ENCODE results near the gene BHLHE40. TPM values are rescaled to one million over a fixed set of nuclear protein-coding genes. Genes with fewer than 3 reads are reported as not detected.

Gene BHLHE40
- total and polyA plus RNA-seq, 2 of the 13 experiments (the other 11 are each of a cell fraction or from before 2014, with no cell fraction given), result 1.8 to 51.0 TPM

GRCh38 chr3:4979428-4980228 is at the start of gene BHLHE40 (continued):
- TF ChIP-seq, protein P1, sequence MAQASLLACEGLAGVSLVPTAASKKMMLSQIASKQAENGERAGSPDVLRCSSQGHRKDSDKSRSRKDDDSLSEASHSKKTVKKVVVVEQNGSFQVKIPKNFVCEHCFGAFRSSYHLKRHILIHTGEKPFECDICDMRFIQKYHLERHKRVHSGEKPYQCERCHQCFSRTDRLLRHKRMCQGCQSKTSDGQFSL (CRISPR knock-in tag; IDR thresholded peaks at IDR 0.05), result peak; percentile 71
- TF ChIP-seq ZNF710 (CRISPR knock-in tag; IDR thresholded peaks at IDR 0.05; ENCODE audit: borderline replicate concordance), result no peak; the same call in 1 of the 2 replicates
- TF ChIP-seq ZSCAN25 (CRISPR knock-in tag; IDR thresholded peaks at IDR 0.05), result no peak
- TF ChIP-seq CBX1 (IDR thresholded peaks at IDR 0.05; ENCODE audit: low read depth), result peak; percentile 61
- peak; percentile 46 for TF ChIP-seq ZNF777 (CRISPR knock-in tag; IDR thresholded peaks at IDR 0.05)
- no peak for TF ChIP-seq CHD4 (IDR thresholded peaks at IDR 0.05; ENCODE audit: borderline replicate concordance, low read length)
- TF ChIP-seq DMAP1 (CRISPR knock-in tag; IDR thresholded peaks at IDR 0.05), result peak; percentile 51; the same call in 1 of the 2 replicates
- no peak for TF ChIP-seq NR1H2 (CRISPR knock-in tag; IDR thresholded peaks at IDR 0.05; ENCODE audit: borderline replicate concordance, low read depth)
- no peak for TF ChIP-seq NAIF1 (CRISPR knock-in tag; IDR thresholded peaks at IDR 0.05; ENCODE audit: borderline replicate concordance)
- TF ChIP-seq ELF4 (CRISPR knock-in tag; IDR thresholded peaks at IDR 0.05; ENCODE audit: borderline replicate concordance), result no peak
- no peak for TF ChIP-seq MED13 (CRISPR knock-in tag; IDR thresholded peaks at IDR 0.05)
- TF ChIP-seq ZNF563 (CRISPR knock-in tag; IDR thresholded peaks at IDR 0.05), result no peak; the same call in 1 of the 2 replicates
- TF ChIP-seq TBX3 (IDR thresholded peaks at IDR 0.05; ENCODE audit: borderline replicate concordance), result no peak
- no peak for TF ChIP-seq PHF5A (CRISPR knock-in tag; IDR thresholded peaks at IDR 0.05; ENCODE audit: low read depth, unreplicated experiment)
- TF ChIP-seq, protein P2, sequence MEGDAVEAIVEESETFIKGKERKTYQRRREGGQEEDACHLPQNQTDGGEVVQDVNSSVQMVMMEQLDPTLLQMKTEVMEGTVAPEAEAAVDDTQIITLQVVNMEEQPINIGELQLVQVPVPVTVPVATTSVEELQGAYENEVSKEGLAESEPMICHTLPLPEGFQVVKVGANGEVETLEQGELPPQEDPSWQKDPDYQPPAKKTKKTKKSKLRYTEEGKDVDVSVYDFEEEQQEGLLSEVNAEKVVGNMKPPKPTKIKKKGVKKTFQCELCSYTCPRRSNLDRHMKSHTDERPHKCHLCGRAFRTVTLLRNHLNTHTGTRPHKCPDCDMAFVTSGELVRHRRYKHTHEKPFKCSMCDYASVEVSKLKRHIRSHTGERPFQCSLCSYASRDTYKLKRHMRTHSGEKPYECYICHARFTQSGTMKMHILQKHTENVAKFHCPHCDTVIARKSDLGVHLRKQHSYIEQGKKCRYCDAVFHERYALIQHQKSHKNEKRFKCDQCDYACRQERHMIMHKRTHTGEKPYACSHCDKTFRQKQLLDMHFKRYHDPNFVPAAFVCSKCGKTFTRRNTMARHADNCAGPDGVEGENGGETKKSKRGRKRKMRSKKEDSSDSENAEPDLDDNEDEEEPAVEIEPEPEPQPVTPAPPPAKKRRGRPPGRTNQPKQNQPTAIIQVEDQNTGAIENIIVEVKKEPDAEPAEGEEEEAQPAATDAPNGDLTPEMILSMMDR (CRISPR knock-in tag; IDR thresholded peaks at IDR 0.05), result no peak
- peak; percentile 25; the same call in 1 of the 2 replicates for TF ChIP-seq ZNF180 (CRISPR knock-in tag; IDR thresholded peaks at IDR 0.05; ENCODE audit: borderline replicate concordance, low read depth)
- no peak for TF ChIP-seq CENPX (CRISPR knock-in tag; IDR thresholded peaks at IDR 0.05)
- TF ChIP-seq MXD4 (CRISPR knock-in tag; IDR thresholded peaks at IDR 0.05), result no peak
- 0 out of 2 replicates have a peak, but pooled peaks have one; percentile 28 for TF ChIP-seq MTF1 (CRISPR knock-in tag; IDR thresholded peaks at IDR 0.05)
- no peak for TF ChIP-seq SMAD1 (CRISPR knock-in tag; IDR thresholded peaks at IDR 0.05; ENCODE audit: borderline replicate concordance, low read depth)
- TF ChIP-seq ESRRA (CRISPR knock-in tag; IDR thresholded peaks at IDR 0.05; ENCODE audit: low read depth), result no peak
- peak; percentile 67 for TF ChIP-seq ZFX (CRISPR knock-in tag; IDR thresholded peaks at IDR 0.05; ENCODE audit: low read depth)
- TF ChIP-seq DRAP1 (CRISPR knock-in tag; IDR thresholded peaks at IDR 0.05), result peak; percentile 70; the same call in 1 of the 2 replicates
- peak; percentile 32 for TF ChIP-seq ZNF781 (CRISPR knock-in tag; IDR thresholded peaks at IDR 0.05; ENCODE audit: borderline replicate concordance, not compliant biosample characterization)
- TF ChIP-seq MYPOP (CRISPR knock-in tag; IDR thresholded peaks at IDR 0.05), result peak; percentile 33; the same call in 1 of the 2 replicates
